ENCODE results near the gene MINK1.
"Not testable (repeated sequence)": the region's sequence is repeated elsewhere in the genome, so short reads cannot be mapped to it uniquely, and the experiment has no call there.

MINK1 gene

GRCh38 chr17:4899341-4900230, 66.4 kb downstream of the MINK1 start, which contains the start of gene C17orf107:
TSS of gene C17orf107 (plus strand) at chr17:4899536. CDS start at chr17:4899763, 227 bp downstream.
- DNase-seq (ENCODE audit: low spot score) = no peak

DNA sequence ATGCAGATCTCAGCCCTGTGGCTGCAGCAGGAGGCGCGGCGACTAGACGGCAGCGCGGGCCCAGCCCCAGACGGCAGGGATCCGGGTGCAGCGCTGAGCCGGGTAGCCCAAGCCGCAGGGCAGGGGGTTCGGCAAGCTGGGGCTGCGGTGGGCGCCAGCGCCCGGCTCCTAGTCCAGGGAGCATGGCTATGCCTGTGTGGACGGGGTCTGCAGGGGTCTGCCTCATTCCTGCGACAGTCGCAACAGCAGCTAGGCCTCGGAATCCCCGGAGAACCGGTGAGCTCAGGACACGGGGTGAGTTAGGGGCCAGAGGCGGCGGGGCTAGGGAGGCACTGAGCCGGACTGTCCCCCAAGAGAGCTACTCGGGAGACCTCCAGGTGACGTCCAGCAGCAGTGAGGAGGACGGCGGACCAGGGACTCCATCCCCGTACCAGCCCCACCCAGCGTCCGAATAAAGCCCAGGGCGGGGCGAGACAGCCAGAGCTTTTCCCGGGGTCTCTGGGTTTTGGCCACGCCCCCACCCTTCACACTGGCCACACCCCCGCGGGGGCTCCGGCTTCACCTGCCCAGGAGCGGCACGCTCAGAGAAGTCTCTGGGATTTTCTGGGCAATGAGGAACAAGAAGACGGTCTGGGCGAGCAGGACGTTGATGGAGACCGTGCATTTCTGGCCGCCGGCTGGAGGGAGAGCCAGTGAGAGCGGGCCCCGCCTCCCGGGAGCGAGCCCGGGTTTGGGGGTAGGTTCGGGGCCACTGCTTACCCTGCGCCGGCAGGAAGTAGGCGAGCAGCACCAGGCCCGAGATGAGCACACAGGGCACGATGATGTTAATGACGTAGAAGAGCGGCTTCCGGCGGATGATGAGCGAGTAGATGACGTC, 67.3 kb downstream of the MINK1 start:
- DNase-seq (ENCODE audit: low spot score) = no peak

DNA sequence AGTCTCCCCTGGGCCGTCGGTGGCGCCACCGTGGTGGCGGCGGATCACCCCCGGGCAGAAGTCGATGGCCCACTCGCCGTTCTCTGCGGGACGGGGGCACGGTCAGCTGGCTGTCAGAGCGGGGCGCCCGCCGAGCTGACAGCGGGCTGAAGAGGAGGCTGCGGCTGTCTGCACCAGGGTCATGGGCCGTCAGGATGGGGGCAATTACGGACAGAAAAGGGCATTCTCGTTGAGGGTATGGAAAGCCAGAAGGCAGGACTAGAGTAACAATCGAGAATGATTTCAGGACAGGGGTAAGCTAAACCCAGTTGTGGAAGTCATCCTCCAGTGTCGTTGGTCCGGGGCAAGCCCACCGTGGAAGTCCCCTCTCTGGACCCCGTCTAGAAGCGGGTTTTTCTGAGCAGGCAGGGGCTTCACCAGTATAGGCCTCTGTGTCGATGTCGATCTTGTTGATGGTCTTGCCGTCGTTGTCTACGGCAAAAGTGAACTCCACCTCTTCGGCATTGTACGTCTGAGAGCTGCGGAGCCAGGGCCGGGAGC, 68.0 kb downstream of the MINK1 start:
- no peak for DNase-seq (ENCODE audit: low spot score)

- no peak for DNase-seq (ENCODE audit: low spot score)
Observed at GRCh38 chr17:4901648-4902344, 68.7 kb downstream of the MINK1 start.

DNA sequence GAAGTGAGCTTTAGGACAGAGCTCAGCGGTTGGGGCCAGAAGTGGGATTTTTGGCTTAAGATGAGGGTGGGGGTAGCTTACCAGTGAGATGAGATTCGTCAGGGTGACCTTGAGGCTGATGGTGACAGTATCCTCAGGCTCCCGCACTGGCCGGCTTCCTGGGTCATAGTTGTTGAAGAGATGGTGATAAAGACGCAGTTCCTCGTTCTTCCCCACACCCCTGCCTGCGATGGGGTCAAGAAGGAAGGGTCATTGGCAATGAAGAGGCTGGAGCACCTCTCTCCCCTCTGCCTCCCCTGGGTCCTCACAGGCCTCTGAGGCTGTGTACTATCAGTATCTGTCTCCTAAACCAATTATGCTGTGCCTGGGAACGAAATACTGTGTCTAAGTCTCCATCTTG, 69.4 kb downstream of the MINK1 start:
- DNase-seq (ENCODE audit: low spot score) = no peak

- peak; percentile 63 for DNase-seq (ENCODE audit: low spot score)
Observed at GRCh38 chr17:4903051-4903818, 70.1 kb downstream of the MINK1 start, which contains the start of gene CHRNE. TSS of gene CHRNE (minus strand) at chr17:4903098. CDS start at chr17:4903063, 35 bp downstream.

DNA sequence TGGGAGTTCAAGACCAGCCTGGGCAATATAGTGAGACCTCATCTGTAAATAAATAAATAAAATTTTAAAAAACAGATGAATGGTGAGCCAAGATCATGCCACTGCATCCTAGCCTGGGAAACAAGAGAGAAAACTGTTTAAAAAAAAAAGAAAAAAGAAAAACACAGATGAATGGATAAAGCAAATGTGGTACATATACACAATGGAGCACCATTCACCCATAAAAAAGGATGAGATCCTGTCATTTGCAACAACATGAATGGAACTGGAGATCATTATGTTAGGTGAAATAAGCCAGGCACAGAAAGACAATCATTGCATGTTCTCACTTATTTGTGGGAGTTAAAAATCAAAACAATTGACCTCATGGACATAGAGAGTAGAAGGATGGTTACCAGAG, 73.5 kb downstream of the MINK1 start:
- DNase-seq (ENCODE audit: low spot score) = not testable (repeated sequence)

- DNase-seq (ENCODE audit: low spot score) = no peak
Observed at GRCh38 chr17:4908301-4908700, 75.2 kb downstream of the MINK1 start.

DNA sequence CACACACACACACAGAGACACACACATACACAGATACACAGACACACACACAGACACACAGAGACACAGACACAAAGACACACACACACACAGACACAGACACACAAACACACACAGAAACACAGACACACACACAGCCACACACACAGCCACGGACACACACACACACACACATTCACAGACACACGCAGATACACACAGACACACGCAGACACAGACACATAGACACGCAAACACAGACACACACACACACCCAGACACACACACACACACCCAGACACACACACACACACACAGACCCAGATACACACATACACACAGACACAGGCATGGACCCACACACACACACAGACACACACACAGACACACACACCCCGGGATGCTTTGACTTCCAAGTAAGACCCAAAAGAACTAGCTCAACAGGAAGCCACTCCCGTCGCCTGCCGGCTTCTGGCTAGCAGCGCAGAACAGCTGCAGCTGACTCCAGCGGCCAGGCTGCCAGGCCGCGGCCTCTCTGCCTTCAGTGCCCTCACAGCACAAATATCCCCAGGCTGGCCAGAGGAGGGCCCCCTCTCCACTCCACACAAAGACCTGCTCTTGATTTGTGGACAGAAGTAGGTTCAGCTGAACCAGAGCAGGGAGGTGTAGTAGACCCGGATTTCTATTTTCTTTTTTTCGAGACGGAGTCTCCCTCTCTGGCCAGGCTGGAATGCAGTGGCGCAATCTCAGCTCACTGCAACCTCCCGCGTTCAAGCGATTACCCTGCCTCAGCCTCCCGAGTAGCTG, 75.8 kb downstream of the MINK1 start:
- DNase-seq (ENCODE audit: low spot score) = peak; percentile 76

GRCh38 chr17:4913994-4914393, 80.9 kb downstream of the MINK1 start:
- DNase-seq (ENCODE audit: low spot score) = no peak

- not testable (repeated sequence) for DNase-seq (ENCODE audit: low spot score)
Observed at GRCh38 chr17:4914551-4914950, 81.4 kb downstream of the MINK1 start.

DNA sequence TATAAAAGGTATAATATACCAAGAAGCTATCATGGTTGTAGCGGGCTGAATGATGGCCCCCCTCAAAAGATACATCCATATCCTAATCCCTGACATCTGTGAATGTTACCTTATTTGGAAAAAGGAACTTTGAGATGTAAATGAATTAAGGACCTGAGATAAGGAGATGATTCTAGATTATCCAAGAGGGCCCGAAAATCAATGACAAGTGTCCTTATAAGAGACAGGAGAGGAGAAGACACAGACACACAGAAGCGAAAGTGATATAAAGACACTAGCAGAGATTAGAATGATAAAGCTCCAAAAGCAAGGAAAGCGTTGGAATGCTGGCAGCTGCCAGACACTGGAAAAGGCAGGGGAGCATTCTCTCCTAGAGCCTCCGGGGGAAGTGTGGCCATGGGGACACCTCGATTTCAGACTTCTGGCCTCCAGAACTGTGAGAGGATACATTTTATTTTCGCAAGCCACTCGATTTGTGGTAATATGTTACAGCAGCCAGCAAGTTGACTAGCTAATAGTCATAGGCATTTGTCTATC, 86.4 kb downstream of the MINK1 start:
- DNase-seq (ENCODE audit: low spot score) = no peak

DNA sequence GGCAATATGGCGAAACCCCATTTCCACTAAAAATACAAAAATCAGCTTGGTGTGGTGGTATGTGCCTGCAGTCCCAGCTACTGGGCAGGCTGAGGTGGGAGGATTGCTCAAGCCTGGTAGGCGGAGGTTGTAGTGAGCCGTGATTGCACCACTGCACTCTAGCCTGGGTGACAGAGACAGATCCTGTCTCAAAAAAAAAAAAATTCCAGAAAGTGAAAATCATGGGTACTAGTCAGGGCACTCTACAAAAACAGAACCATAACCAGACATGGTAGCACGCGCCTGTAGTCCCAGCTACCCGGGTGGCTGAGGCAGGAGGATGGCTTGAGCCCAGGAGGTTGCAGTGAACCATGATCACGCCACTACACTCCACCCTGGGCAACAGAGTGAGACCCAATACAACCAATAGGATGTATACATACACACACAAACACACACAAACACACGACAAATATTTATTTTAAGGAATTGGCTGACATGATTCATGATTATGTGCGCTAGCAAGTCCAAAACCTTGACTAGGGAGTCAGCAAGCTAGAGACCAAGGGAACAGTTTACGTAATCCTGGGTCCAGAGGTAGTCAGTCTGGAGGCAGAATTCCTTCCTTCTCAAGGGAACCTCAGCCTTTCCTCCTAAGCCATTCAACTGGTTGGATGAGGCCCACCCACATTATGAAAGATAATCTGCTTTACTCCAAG, 87.4 kb downstream of the MINK1 start:
- no peak for DNase-seq (ENCODE audit: low spot score)

DNA sequence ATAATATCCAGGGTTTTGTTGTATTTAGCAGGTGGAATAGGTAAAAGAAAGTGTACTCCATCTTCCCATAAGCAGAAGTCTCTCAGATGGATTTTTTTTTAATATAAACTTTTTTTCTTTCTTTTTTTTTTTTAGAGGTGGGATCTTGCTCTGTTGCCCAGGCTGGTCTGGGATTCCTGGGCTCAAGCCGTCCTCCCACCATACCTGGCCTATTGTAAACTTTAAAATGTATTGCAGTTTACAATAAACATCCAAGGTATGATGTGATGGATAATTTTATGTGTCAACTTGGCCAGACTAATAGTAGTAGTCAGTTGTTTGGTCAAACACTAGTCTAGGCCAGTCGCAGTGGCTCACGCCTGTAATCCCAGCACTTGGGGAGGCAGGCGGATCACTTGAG, 88.2 kb downstream of the MINK1 start:
- no peak for DNase-seq (ENCODE audit: low spot score)

DNA sequence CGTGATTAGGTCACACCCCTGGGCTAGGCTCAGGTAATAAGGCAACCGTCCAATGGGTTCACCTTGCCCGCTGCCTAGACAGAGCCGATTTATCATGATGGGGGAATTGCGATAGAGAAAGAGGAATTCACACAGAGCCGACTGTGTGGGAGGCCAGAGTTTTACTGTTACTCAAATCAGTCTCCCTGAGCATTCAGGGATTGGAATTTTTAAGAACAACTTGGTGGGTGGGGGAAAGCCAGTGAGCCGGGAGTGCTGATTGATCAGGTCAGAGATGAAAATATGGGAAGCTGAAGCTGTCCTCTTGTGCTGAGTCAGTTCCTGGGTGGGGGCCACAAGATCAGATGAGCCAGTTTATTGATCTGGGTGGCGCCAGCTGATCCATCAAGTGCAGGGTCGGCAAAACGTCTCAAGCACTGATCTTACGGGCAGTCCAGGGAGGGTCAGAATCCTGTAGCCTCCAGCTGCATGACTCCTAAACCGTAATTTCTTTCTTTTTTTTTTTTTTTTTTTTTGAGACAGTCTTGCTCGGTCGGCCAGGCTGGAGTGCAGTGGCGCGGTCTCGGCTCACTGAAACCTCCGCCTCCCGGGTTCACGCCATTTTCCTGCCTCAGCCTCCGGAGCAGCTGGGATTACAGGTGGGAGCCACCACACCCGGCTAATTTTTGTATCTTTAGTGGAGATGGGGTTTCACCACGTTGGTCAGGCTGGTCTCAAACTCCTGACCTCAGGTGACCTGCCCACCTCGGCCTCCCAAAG, 93.6 kb downstream of the MINK1 start:
- DNase-seq (ENCODE audit: low spot score) = not testable (repeated sequence)

DNA sequence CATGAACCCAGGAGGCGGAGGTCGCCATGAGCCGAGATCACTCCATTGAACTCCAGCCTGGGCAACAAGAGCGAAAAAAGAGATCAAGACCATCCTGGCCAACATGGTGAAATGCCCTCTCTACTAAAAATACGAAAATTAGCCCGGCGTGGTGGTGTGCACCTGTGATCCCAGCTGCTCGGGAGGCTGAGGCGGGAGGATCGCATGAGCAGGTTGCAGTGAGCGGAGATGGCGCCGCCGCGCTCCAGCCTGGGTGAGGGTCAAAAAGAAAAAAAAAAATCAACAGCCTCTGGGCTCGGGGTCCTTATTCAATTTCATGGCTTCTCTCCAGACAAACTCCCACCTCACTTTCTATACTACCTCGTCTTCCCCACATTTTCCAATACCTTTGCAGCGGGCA, 95.7 kb downstream of the MINK1 start:
- DNase-seq (ENCODE audit: low spot score) = no peak

DNA sequence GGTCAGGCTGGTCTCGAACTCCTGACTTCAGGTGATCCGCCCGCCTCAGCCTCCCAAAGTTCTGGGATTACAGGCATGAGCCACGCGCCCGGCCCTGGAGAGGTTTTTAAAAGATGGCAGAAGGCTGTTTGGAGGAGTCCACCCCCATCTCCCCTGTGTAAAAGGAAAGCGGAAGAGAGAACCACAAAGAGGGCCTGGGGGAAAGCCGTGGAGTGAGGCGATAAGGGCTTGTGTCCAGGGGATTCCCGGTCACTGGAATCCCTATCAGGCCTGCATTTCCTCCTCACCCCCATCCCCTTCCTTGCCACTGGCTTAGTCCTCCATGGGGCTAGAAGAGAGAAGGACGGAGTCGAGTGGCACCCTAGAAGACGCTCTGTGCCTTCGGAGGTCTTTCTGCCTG, 98.8 kb downstream of the MINK1 start, which contains the start of gene GP1BA:
TSS of gene GP1BA (plus strand) at position 315 of the 400 bp plus-strand sequence. CDS start 328 bp downstream, outside the sequence.
- DNase-seq (ENCODE audit: low spot score) = no peak

- no peak for DNase-seq (ENCODE audit: low spot score)
Observed at GRCh38 chr17:4932756-4933155, 99.6 kb downstream of the MINK1 start.
